ENCODE results near the gene WDR37. TPM values are rescaled to one million over a fixed set of nuclear protein-coding genes. Genes with fewer than 3 reads are reported as not detected.

WDR37 gene
- total RNA-seq, 1 experiment from 2014 or later: 10.4 TPM

- ATAC-seq: no peak
- no peaks in the 10 kb centered on the region for H3K9me3 Mint-ChIP-seq
- no peaks in the 10 kb centered on the region for H3K27me3 Mint-ChIP-seq (ENCODE audit: low read depth)
Observed at GRCh38 chr10:1102831-1103230, 46.6 kb downstream of the WDR37 start.

More at GRCh38 chr10:1102831-1103230, 46.6 kb downstream of the WDR37 start:
- Mint-ChIP-seq H3K4me1 (peaks cover 12% of the 10 kb centered on the region), H3K36me3 (peaks cover 55% of the 10 kb centered on the region), H3K4me3 (no peak overlapping the region), H3K27ac (no peak overlapping the region)
- POLR2A ChIA-PET: no interaction called here
- CTCF ChIA-PET: no interaction called here
- no peak for DNase-seq (ENCODE audit: low spot score)
- no peak for TF ChIP-seq AFF4 (CRISPR knock-in tag; IDR thresholded peaks at IDR 0.05; ENCODE audit: borderline replicate concordance)
- no peak for TF ChIP-seq SP1 (CRISPR knock-in tag; conservative IDR thresholded peaks at IDR 0.05)
- no peak for TF ChIP-seq HMGA2 (CRISPR knock-in tag; IDR thresholded peaks at IDR 0.05)
- TF ChIP-seq ATF2 (CRISPR knock-in tag; IDR thresholded peaks at IDR 0.05; ENCODE audit: borderline replicate concordance, low read depth): no peak
- no peak for TF ChIP-seq ELF4 (CRISPR knock-in tag; IDR thresholded peaks at IDR 0.05; ENCODE audit: low read depth)
- TF ChIP-seq HMGXB4 (CRISPR knock-in tag; IDR thresholded peaks at IDR 0.05): no peak
- no peak for TF ChIP-seq SMAD4 (CRISPR knock-in tag; IDR thresholded peaks at IDR 0.05)
- no peak for TF ChIP-seq RORB (CRISPR knock-in tag; IDR thresholded peaks at IDR 0.05)
- TF ChIP-seq IRF1 (CRISPR knock-in tag; IDR thresholded peaks at IDR 0.05): no peak
- TF ChIP-seq TCF7 (CRISPR knock-in tag; IDR thresholded peaks at IDR 0.05; ENCODE audit: low read depth): no peak
- no peak for TF ChIP-seq PRDM15 (CRISPR knock-in tag; IDR thresholded peaks at IDR 0.05)
- TF ChIP-seq ERG (CRISPR knock-in tag; IDR thresholded peaks at IDR 0.05): no peak
- no peak for TF ChIP-seq ARID4B (CRISPR knock-in tag; IDR thresholded peaks at IDR 0.05; ENCODE audit: borderline replicate concordance)
- TF ChIP-seq ZNF416 (CRISPR knock-in tag; IDR thresholded peaks at IDR 0.05): no peak
- TF ChIP-seq MXD4 (CRISPR knock-in tag; IDR thresholded peaks at IDR 0.05; ENCODE audit: borderline replicate concordance): no peak
- TF ChIP-seq ATF1 (CRISPR knock-in tag; IDR thresholded peaks at IDR 0.05): no peak
- TF ChIP-seq CDX4 (CRISPR knock-in tag; IDR thresholded peaks at IDR 0.05; ENCODE audit: borderline replicate concordance): no peak
- no peak for TF ChIP-seq FOXK1 (CRISPR knock-in tag; IDR thresholded peaks at IDR 0.05)
- TF ChIP-seq OVOL2 (CRISPR knock-in tag; IDR thresholded peaks at IDR 0.05; ENCODE audit: borderline replicate concordance): no peak
- TF ChIP-seq ZMAT4 (CRISPR knock-in tag; IDR thresholded peaks at IDR 0.05): no peak

Data from WTC11 (cell line).